Heart right ventricle (tissue), 16 donors: ENCODE data around the gene ARHGAP42. TPM values are rescaled to one million over a fixed set of nuclear protein-coding genes. Genes with fewer than 3 reads are reported as not detected.

Experiments used
- ATAC-seq, 8 donors: fragments of 200-7000 bp; cut with Tn5 transposase; one replicate each; pipeline ENCODE4 v1.9.1; 2020; ENCODE audit warnings: mild to moderate bottlenecking in 8 of 8, moderate library complexity in 8 of 8, moderate number of reproducible peaks in 1 of 8
- DNase-seq, 2 donors: peaks; one replicate each; pipeline ENCODE4 v3.0.0-alpha.2; 2020
- H3K27ac ChIP-seq, 10 donors: fragments of 200-600 bp; sonication (generic) in 2 of 10; one replicate each; pipeline versions ENCODE4 v1.5.0 to v1.8.0; 2020 to 2022; ENCODE audit warnings: mild to moderate bottlenecking in 3 of 10
- H3K27me3 ChIP-seq, 7 donors: fragments of 200-600 bp; one replicate each; pipeline ENCODE4 v1.8.0; 2021 to 2022; ENCODE audit warnings: mild to moderate bottlenecking in 2 of 7
- H3K36me3 ChIP-seq, 9 donors: fragments of 200-600 bp; sonication (generic) in 1 of 9; one replicate each; pipeline versions ENCODE4 v1.5.0 to v1.8.0; 2020 to 2022; ENCODE audit warnings: mild to moderate bottlenecking in 2 of 9
- H3K4me1 ChIP-seq, 9 donors: fragments of 200-600 bp; sonication (generic) in 1 of 9; one replicate each; pipeline versions ENCODE4 v1.5.0 to v1.8.0; 2020 to 2022; ENCODE audit warnings: mild to moderate bottlenecking in 4 of 9
- H3K4me3 ChIP-seq, 10 donors: fragments of 200-600 bp; sonication (generic) in 2 of 10; one replicate each; pipeline versions ENCODE4 v1.5.0 to v1.8.0; 2020 to 2022; ENCODE audit warnings: mild to moderate bottlenecking in 7 of 10, moderate library complexity in 2 of 10
- H3K9me3 ChIP-seq, 11 donors: fragments of 200-600 bp in 10 of 11; sonication (generic) in 2 of 11; one replicate each; pipeline versions ENCODE4 v1.5.0 to v1.8.0; 2013 to 2022; ENCODE audit warnings: mild to moderate bottlenecking in 2 of 11, control low read depth in 1 of 11, moderate library complexity in 1 of 11
- CTCF ChIP-seq, 9 donors: fragments of 200-600 bp; sonication (generic) in 2 of 9; IDR thresholded peaks; one replicate each; pipeline versions ENCODE4 v1.5.0 to v1.8.0; 2021 to 2022; ENCODE audit warnings: antibody characterized with exemption in 9 of 9, mild to moderate bottlenecking in 5 of 9, moderate library complexity in 1 of 9
- WGBS, 2 donors: extraction: QIAGEN DNeasy Blood & Tissue Kit; methylation state at CpG; one replicate each; pipeline ENCODE4 v1.1.7; 2013; ENCODE audit warnings: inconsistent platforms in 1 of 2; 5-methylcytosine and 5-hydroxymethylcytosine counted together
- intact Hi-C, 10 donors: fragments of 100-400 bp; cut with DNase I; formaldehyde crosslinking; loops; one replicate each; pipeline versions ENCODE4 v1.11.1 to v1.14.2; 2022
- polyA plus RNA-seq, 2 donors: library from polyadenylated mRNA; stranded (reverse); fragments of 200-250 nt; gene quantifications; one replicate each; pipeline ENCODE4 v1.2.3, GENCODE V29; 2013
- total RNA-seq, 10 donors: library from RNA; stranded (reverse); fragmentation: NEBNext Ultra II Directional in 3 of 10; extraction: Animal tissue kit (Norgen Biotek cat#: 25700) in 3 of 10; gene quantifications; one replicate each; pipeline versions ENCODE4 v1.2.1 to v1.2.4, GENCODE V29; 2021 to 2023
- donor health status: Arrhythmogenic right ventricular cardiomyopathy.
- donor health status: ischemic (EF 13 %, LVEDD 7.1; RV severe dilation, severe dysfunction).
- donor health status: healthy with polysubstance abuse.
- donor health status: DM: no; HTN: yes; CAD: no.
- donor health status: DM: no; HTN: no; CAD: no.
- donor health status: ischemic (EF 25% LVEDD 6.9; RV normal size, moderate dysfunction).
- donor health status: ischemic (EF 25% LVEDD 5.7; RV mildly dilated, moderate dysfunction).
- donor health status: healthy.
- donor health status: DM: yes; HTN: yes; CAD: no.
- donor health status: Ischemic cardiomyopathy.
- donor health status: ischemic (EF 35%, LVEDD 5.7; RV mildly dilated, moderate dysfunction).
- donor health status: nonischemic (EF 11% LVEDD 7.7; RV severe dilation, severe dysfunction).
- donor health status: DM: yes; HTN: yes; CAD: no.
- donor health status: PGD.
- donor health status: ischemic (EF 29% LVEDD 5.4; RV normal size, mild dysfunction).
- donor health status: nonischemic (EF 23%, LVEDD 6.1; RV moderate dilation, normal function).

The ARHGAP42 gene
- total and polyA plus RNA-seq, 12 donors = 3.9 to 13.1 (median 8.8) TPM

- TF ChIP-seq CTCF (IDR thresholded peaks at IDR 0.05) = no peak
- 94 to 96% methylated on average over 4 of the region's 4 CpGs for WGBS, 2 donors
- H3K27me3 ChIP-seq = no peaks in the 10 kb centered on the region
- no peak for DNase-seq
- intact Hi-C loops = loop anchor here in 3 of 10 donors (5.0 kb wide), 3 partner anchors 169 to 274 kb away; no protein-coding TSS in a partner anchor
- H3K36me3 ChIP-seq = no peaks in the 10 kb centered on the region
- H3K9me3 ChIP-seq = no peaks in the 10 kb centered on the region
- ATAC-seq = peak in 1 of 8 donors; percentile 18
- no peak overlapping the region for H3K4me3 ChIP-seq
- peak overlapping the region in 1 of 10 donors; percentile 72 for H3K27ac ChIP-seq
- peaks cover 0 to 36% (median 24%) of the 10 kb centered on the region in 9 donors for H3K4me1 ChIP-seq
Observed at GRCh38 chr11:100851147-100851546, 164.1 kb downstream of the ARHGAP42 start.

- Histone ChIP-seq H3K4me3 (no peak overlapping the region), H3K36me3 (no peaks in the 10 kb centered on the region), H3K9me3 (no peaks in the 10 kb centered on the region), H3K4me1 (peaks cover 0 to 37% (median 24%) of the 10 kb centered on the region in 9 donors), H3K27me3 (no peaks in the 10 kb centered on the region), H3K27ac (no peak overlapping the region)
- ATAC-seq (no peak), DNase-seq (no peak)
- intact Hi-C loops = loop anchor here in 3 of 10 donors (5.0 kb wide), 3 partner anchors 169 to 274 kb away; no protein-coding TSS in a partner anchor
- 95 to 96% methylated on average over 5 of the region's 5 CpGs for WGBS, 2 donors
- no peak for TF ChIP-seq CTCF (IDR thresholded peaks at IDR 0.05)
Observed at GRCh38 chr11:100851584-100852152, 164.6 kb downstream of the ARHGAP42 start.

- Histone ChIP-seq H3K36me3 (no peaks in the 10 kb centered on the region), H3K27me3 (no peaks in the 10 kb centered on the region), H3K4me3 (no peak overlapping the region), H3K9me3 (no peaks in the 10 kb centered on the region), H3K27ac (no peak overlapping the region), H3K4me1 (peaks cover 0 to 13% (median 0%) of the 10 kb centered on the region in 9 donors)
- ATAC-seq (peak in 2 of 8 donors; percentile 50 to 54), DNase-seq (no peak)
- 0 to 1% methylated on average over 1 of the region's 1 CpG for WGBS, 2 donors
- peak; percentile 59 to 81 (median 71) for TF ChIP-seq CTCF (IDR thresholded peaks at IDR 0.05)
- intact Hi-C loops = loop anchor here (1.0 to 5.0 kb wide), 9 partner anchors 72 to 279 kb away; partner anchors contain the start of gene ARHGAP42 (in 1 of the 10)
Observed at GRCh38 chr11:100855466-100856067, 168.5 kb downstream of the ARHGAP42 start.

GRCh38 chr11:100857236-100858005 is 170.3 kb downstream of the ARHGAP42 start:
- no peak for DNase-seq
- Histone ChIP-seq H3K4me1 (peaks cover 0 to 8% (median 0%) of the 10 kb centered on the region in 9 donors), H3K27ac (no peak overlapping the region), H3K9me3 (no peaks in the 10 kb centered on the region), H3K27me3 (no peaks in the 10 kb centered on the region), H3K4me3 (no peak overlapping the region), H3K36me3 (no peaks in the 10 kb centered on the region)
- ATAC-seq = no peak
- no peak for TF ChIP-seq CTCF (IDR thresholded peaks at IDR 0.05)
- intact Hi-C loops = loop anchor here in 8 of 10 donors (2.0 to 5.0 kb wide), 6 partner anchors 70 to 280 kb away; partner anchors contain the start of gene ARHGAP42 (in 1 of the 8)
- 67 to 78% methylated on average over 4 of the region's 4 CpGs for WGBS, 2 donors
